ENCODE data around the gene MPHOSPH10.
"Not testable (repeated sequence)": the region's sequence is repeated elsewhere in the genome, so short reads cannot be mapped to it uniquely, and the experiment has no call there.

The MPHOSPH10 gene

GRCh38 chr2:71125506-71126294 is 4.7 kb upstream of the MPHOSPH10 start:
- no peak for DNase-seq

DNA sequence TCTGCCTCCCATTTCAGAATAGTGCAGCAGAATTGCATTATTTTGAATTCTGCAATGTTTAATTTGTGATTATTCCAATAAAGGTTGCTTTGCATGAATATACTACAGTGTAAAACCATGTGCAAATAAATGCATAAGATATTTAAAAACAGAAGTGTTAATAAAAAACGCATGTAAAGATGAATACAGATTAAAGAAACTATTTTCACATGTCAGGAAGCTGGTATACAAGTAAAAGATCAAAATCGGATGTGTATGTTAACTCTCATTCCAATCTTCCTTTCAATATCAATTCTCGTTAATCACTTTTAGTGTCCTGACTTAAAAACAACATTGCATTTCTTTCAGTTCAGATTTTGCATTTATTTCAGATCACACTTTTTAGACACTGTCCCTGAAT is 3.5 kb upstream of the MPHOSPH10 start:
- no peak for DNase-seq

DNA sequence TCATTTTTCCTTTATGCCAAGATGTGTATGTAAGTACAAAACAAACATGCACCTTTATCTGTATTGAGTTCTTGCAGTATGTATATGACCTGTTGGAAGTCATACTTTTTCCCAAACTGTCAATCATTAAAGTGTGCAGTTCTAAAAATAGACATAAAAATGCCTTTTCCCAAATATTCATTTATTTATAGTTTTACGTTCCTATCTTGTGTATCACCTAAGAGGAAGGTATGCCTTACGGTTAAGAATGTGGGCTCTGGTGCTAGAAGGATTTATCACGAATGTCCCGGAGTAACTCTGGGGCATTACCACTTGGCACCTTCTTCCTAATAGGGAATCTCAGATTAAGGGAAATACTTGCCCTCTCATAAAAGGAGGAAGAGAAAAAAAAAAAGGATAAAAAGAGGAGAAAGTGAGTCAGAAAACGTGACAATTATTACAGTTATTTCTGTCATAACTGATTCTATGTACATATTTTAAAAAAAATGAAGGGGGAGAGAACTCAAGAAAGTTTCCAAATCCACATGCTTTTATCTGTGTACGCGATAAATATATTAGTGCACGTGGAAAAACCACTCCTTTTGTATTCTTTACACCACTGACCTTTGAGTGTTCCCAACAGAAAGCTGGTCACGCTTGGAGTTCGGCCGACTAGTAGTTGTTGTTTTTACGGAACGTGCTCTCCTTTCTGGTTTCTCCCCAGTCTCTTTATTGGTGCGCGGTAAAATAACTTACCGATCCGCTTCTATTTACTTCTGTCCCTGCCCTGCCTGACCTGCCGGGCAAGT is 1.1 kb upstream of the MPHOSPH10 start:
- DNase-seq = no peak

GRCh38 chr2:71129902-71130151 is 607 bp upstream of the MPHOSPH10 start:
- DNase-seq = peak; percentile 57

DNA sequence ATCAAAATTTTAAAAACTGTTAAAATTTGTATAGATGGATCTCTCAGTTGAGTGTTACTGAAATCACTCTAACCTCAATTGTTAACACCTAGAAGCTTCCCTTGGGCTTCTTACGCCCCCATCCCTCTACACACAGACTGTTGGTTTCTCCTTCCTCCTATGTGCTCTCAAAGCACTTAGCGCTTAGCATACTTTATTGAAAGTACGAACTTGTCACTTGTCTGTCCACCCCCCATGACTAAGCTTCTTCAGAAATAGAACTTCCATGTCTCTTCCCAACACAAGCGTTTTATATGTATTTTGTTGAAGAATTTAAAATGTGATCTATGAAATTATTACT is 441 bp downstream of the MPHOSPH10 start:
- no peak for DNase-seq

DNA sequence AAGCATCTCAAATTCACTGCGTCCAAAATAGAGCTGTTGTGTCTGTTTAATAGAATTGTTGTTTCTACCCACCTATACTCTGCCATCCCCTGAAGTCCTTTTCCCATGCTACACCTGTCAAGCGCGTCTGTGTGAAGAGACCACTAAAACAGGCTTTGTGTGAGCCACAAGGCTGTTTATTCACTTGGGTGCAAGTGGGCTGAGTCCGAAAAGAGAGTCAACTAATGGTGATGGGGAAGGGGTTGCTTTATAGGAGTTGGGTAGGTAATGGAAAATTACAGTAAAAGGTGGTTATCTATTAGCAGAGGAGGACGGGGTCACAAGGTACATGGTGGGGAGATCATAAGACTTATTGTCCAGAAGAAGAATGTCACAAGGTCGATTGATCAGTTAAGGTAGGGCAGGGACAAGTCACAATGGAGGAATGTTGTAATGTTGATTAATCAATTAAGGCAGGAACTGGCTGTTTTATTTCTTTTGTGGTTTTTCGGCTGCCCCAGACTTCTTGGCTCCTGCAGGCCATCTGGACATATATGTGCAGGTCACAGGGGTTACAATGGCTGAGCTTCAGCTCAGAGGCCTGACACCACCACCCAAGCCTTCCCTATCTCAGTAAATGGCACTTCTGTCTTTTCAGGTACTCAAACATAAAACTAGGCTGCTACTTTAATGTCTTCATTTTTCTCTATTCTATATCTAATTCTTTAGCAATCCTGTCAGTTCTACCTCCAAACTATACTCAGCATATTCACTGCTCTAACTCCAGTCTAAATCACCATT is 1.1 kb downstream of the MPHOSPH10 start:
- not testable (repeated sequence) for DNase-seq

DNA sequence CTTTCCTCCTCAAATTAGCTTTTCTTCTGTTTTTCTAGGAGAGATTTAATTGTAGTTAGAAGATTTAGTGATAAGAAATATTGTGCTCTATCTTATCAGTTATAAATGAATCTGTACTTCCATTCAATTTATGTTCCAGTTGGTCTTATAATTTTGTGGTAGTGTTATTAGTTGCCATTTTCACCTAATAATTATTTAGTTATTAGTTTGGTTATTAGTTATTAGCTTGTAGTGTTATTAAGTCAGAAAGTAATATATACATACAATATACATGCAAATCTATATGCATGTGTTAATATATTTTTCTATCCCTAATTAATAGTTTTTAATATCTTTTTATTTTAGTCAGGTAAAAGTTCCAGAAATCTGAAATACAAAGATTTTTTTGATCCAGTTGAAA is 3.2 kb downstream of the MPHOSPH10 start:
- DNase-seq = no peak

DNA sequence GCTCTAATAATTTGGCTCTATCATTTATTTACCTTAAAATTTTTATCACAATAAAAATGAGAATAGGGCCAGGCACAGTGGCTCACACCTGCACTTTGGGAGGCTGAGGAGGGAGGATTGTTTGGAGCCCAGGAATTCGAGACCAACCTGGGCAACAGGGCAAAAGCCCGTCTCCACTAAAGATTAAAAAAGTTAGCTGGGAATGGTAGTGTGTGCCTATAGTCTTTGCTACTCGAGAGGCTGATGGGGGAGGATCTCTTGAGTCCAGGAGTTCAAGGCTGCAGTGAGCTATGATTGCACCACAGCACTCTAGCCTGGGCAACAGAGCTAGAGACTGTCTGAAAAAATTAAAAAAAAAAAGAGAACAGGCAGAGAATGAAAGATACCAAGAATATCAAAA is 5.7 kb downstream of the MPHOSPH10 start:
- DNase-seq = no peak

GRCh38 chr2:71143782-71144181 is 13.3 kb downstream of the MPHOSPH10 start:
- no peak for DNase-seq

- no peak for DNase-seq
Measured at GRCh38 chr2:71148506-71149063, 18.2 kb downstream of the MPHOSPH10 start.

- DNase-seq = no peak
Measured at GRCh38 chr2:71150082-71150816, 19.8 kb downstream of the MPHOSPH10 start.

- DNase-seq = no peak
Measured at GRCh38 chr2:71151620-71152019, 21.2 kb downstream of the MPHOSPH10 start.

DNA sequence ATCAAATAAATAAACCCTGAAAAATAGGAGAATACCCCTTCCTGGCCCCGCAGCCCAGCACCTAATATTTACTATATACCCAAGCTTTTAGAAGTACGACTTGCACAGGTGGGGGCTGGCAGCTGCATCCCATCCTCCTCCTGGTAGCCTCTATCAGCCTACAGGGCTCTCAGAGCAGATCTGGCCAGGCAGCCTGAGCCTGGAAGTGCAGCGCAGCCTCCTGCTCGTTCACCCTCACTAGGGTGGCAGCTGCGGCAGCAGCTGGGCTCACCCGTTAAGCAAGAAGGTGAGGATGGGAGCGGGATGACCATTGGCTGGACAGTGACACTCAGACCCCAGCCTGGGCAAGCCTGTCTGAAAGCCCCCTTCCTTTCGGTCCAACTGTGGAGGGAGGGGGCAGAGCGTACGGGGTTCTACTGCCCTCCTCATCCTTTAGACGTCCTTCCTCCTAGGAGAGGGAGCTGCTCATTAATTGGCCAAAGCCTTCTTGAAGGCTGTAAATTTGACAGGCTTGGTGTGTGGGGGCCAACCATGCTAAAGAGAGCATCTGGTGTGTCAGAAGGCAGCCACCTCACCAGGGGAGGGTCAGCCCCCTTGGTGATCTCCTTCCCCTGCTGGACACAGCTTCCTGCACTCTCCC is 23.3 kb downstream of the MPHOSPH10 start:
- DNase-seq = no peak

DNA sequence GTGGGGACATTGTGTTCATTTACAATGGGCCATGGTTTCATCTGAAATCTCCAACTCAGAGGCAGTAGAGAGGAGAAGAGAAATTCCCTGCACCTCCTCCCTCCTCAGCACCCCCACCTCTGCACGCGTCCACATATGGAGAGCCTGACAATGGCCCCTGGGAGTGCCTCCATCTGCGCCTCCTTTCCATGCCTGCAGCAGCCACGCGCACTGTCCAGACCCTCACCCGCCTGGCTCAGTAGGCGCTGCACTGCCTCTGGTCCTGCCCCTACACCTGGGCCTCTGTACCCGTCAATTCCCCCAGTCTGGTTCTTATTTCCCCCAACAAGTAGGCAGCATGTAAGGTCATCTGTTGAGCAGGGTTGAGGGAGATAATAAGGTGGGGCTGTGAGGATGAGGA is 23.8 kb downstream of the MPHOSPH10 start:
- no peak for DNase-seq

- DNase-seq = no peak
Measured at GRCh38 chr2:71154798-71155197, 24.4 kb downstream of the MPHOSPH10 start.

DNA sequence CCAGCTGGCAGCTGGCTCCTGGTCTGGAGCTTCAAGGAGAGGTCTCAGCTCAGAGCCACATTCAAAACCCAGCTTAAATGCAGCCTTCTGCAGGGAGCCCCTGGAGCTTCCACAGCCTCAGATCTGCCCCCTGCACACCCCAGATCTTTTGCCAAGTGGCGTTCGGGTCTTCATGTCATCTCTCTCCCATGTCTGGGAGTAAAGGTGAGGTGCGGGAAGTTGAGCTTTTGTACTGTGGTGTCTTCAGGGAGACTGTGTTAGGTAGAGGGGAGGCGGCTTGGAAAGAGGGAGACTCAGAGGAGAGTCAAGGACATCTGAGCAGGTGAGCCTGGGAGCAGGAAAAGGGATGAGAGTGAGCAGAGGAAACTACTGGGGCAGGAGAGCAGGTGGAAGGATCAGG is 25.4 kb downstream of the MPHOSPH10 start:
- DNase-seq = no peak

- no peak for DNase-seq
Measured at GRCh38 chr2:71156573-71156972, 26.1 kb downstream of the MPHOSPH10 start.

DNA sequence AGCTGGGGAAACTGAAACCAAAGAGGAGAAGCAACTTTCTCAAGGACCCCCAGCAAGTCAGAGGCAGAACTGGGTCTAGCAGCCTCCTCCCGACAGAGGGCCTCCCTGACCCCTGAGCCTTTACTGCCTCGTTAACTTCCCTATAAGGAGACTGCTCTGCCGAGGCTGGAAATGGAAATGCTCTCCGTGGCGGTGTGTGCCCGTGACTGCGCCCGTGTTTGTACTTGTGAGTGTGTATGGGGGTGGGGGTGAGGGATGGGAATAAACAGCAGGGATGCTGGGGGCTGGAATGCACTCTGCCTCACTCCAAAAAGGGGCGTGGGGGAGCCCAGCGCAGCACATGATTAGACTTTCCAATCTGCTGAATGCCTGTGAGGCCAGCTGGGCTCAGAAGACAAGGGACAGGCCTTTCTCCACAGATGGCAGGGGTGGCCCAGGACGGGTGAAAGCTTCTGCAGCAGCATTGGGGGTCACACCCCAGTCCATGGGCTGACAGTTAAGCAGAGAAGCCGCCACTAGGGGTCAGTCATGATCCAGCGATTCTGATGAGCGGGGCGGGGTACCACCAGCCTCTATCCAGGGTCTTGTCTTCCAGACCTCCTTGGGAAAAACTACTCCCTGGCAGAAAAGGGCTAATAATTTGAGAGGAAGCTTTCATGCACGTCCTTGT is 26.8 kb downstream of the MPHOSPH10 start:
- no peak for DNase-seq

GRCh38 chr2:71166812-71167211 is 36.4 kb downstream of the MPHOSPH10 start:
- no peak for DNase-seq

DNA sequence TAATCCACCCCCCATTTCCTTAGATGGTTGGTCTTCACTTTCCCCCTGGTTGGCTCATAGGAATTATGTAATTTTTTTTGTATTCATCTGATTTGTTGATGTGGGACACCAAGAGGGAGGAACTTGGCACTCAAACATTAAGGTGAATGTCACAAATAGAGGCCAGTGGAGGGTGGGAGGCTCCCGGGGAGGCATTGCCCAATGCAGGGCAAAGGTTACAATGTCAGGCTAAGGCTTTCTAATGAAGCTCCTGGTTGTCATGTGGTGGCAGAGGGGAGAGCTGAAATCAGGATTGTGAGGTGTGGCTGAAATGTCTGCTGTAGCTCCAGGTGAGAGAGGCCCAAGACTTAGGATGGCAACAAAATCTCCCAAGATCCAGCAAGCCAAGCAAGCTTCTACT is 42.7 kb downstream of the MPHOSPH10 start:
- DNase-seq = no peak

DNA sequence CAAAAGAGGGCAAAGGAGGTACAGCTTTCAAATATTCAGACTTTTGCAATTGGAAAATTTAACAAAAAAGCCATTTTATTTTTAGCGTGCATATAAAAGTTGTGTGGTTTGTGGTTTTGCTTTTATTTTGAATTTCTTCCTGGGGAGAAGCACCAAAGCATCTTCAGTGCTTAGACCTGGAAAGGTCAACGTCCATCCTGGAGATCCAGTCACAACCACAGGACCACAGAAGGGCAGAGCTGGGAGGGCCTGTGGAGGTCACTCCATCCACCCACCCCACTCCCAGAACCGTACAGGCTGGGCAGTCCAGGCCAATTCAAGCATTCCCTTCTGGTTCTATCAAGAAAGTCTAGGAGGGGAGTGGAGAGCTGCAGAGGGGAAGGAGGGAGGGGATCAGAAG is 43.8 kb downstream of the MPHOSPH10 start:
- no peak for DNase-seq

GRCh38 chr2:71178836-71179235 is 48.4 kb downstream of the MPHOSPH10 start:
- not testable (repeated sequence) for DNase-seq

All from SHP77 treated with DMSO at 0.1 percent for 48 hours (cell line).